IMR-90 (cell line): ENCODE results near the gene PLCH2. TPM values are rescaled to one million over a fixed set of nuclear protein-coding genes. Genes with fewer than 3 reads are reported as not detected.

ENCODE experiments used
- ATAC-seq: fragments of 200-7000 bp; cut with Tn5 transposase; 2 replicates; pipeline ENCODE4 v1.9.1; 2020; ENCODE audit warnings: low read depth, mild to moderate bottlenecking, moderate library complexity
- BruUV-seq: library from RNA; stranded (reverse); fragments of 400-500 nt; replicated peaks from 2 replicates; lab custom pipeline; 2021; lab: Mats Ljungman, UMichigan
- CTCF ChIA-PET: fragments of 300-600 bp; formaldehyde crosslinking; extraction: SDS; loops from one replicate; lab custom pipeline; 2021; ENCODE audit warnings: antibody characterized with exemption; lab: Yijun Ruan, JAX
- POLR2A ChIA-PET: fragments of 300-600 bp; sonication (Branson Sonifier 250); formaldehyde crosslinking; loops from one replicate; lab custom pipeline; 2022; ENCODE audit warnings: antibody characterized with exemption; ENCODE audit not compliant: unreplicated experiment; lab: Charles Lee
- DNase-seq: peaks from one replicate; pipeline ENCODE4 v3.0.0; 2013
- H2AFZ ChIP-seq: replicated peaks from 2 replicates; pipeline ENCODE3; 2013; ENCODE audit warnings: low read length, mild to moderate bottlenecking; ENCODE audit not compliant: poor library complexity
- H2AK5ac ChIP-seq: 2 replicates; pipeline ENCODE4 v1.6.1; 2013; ENCODE audit warnings: low read depth, low read length, inconsistent platforms
- H2AK9ac ChIP-seq: replicated peaks from 2 replicates; pipeline ENCODE3; 2013; ENCODE audit warnings: mild to moderate bottlenecking, low read depth, low read length, moderate library complexity; ENCODE audit not compliant: poor library complexity
- H2BK120ac ChIP-seq: 2 replicates; pipeline ENCODE4 v1.6.1; 2013; ENCODE audit warnings: low read depth, low read length, inconsistent platforms
- H2BK15ac ChIP-seq: 3 replicates; pipeline ENCODE4 v1.6.1; 2013; ENCODE audit warnings: low read depth, low read length, inconsistent platforms
- H2BK20ac ChIP-seq: 2 replicates; pipeline ENCODE4 v1.6.1; 2013; ENCODE audit warnings: low read depth, mild to moderate bottlenecking, inconsistent platforms, low read length, moderate library complexity
- H2BK5ac ChIP-seq: 2 replicates; pipeline ENCODE4 v1.6.1; 2013; ENCODE audit warnings: mild to moderate bottlenecking, low read depth, low read length, inconsistent platforms; ENCODE audit not compliant: poor library complexity, severe bottlenecking
- H3K14ac ChIP-seq: replicated peaks from 2 replicates; pipeline ENCODE4 v1.6.1; 2013; ENCODE audit warnings: low read depth, low read length, inconsistent platforms
- H3K18ac ChIP-seq: 2 replicates; pipeline ENCODE4 v1.6.1; 2013; ENCODE audit warnings: low read depth, low read length, control low read depth
- H3K23ac ChIP-seq: 2 replicates; pipeline ENCODE4 v1.6.1; 2013; ENCODE audit warnings: low read depth, low read length, inconsistent platforms
- H3K27ac ChIP-seq: 2 replicates; pipeline ENCODE4 v1.5.1; 2013; ENCODE audit warnings: mild to moderate bottlenecking, control low read depth, low read length; ENCODE audit not compliant: insufficient read depth
- H3K27me3 ChIP-seq: 2 replicates; pipeline ENCODE4 v1.6.1; 2013; ENCODE audit warnings: low read length; ENCODE audit not compliant: control insufficient read depth, insufficient read depth
- H3K36me3 ChIP-seq: 2 replicates; pipeline ENCODE4 v1.6.1; 2013; ENCODE audit warnings: low read length, mixed read lengths; ENCODE audit not compliant: control insufficient read depth, insufficient read depth
- H3K4ac ChIP-seq: 2 replicates; pipeline ENCODE4 v1.6.1; 2013; ENCODE audit warnings: low read depth, low read length, inconsistent platforms
- H3K4me1 ChIP-seq: 2 replicates; pipeline ENCODE4 v1.6.1; 2013; ENCODE audit warnings: low read length, mixed read lengths; ENCODE audit not compliant: control insufficient read depth, insufficient read depth
- H3K4me2 ChIP-seq: 2 replicates; pipeline ENCODE4 v1.6.1; 2013; ENCODE audit warnings: low read depth, mild to moderate bottlenecking, control low read depth, low read length, moderate library complexity
- H3K4me3 ChIP-seq: 2 replicates; pipeline ENCODE4 v1.5.1; 2013; ENCODE audit warnings: low read depth, mild to moderate bottlenecking, control low read depth, low read length, moderate library complexity; ENCODE audit not compliant: insufficient read depth
- H3K56ac ChIP-seq: 2 replicates; pipeline ENCODE4 v1.6.1; 2013; ENCODE audit warnings: low read length, inconsistent platforms; ENCODE audit not compliant: insufficient read depth; ENCODE audit errors: extremely low read depth
- H3K79me1 ChIP-seq, 2 experiments: 2 replicates each; pipeline ENCODE4 v1.6.1; 2013; ENCODE audit warnings: low read length in 2 of 2, inconsistent platforms in 1 of 2, low read depth in 1 of 2
- H3K9ac ChIP-seq: 2 replicates; pipeline ENCODE4 v1.6.1; 2013; ENCODE audit warnings: low read depth, low read length, control low read depth
- H3K9me1 ChIP-seq: 2 replicates; pipeline ENCODE4 v1.6.1; 2013; ENCODE audit warnings: low read length, inconsistent platforms; ENCODE audit not compliant: insufficient read depth
- H3K9me3 ChIP-seq: 2 replicates; pipeline ENCODE4 v1.6.1; 2013; ENCODE audit warnings: low read length; ENCODE audit not compliant: control insufficient read depth, insufficient read depth
- H4K20me1 ChIP-seq: 2 replicates; pipeline ENCODE4 v1.6.1; 2013; ENCODE audit warnings: low read length, inconsistent platforms; ENCODE audit not compliant: insufficient read depth
- H4K5ac ChIP-seq: 2 replicates; pipeline ENCODE4 v1.6.1; 2013; ENCODE audit warnings: mild to moderate bottlenecking, low read depth, low read length, control low read depth
- H4K8ac ChIP-seq, 2 experiments: 2 replicates each; pipeline ENCODE4 v1.6.1; 2013; ENCODE audit warnings: low read depth in 2 of 2, low read length in 2 of 2, control low read depth in 1 of 2, inconsistent platforms in 1 of 2
- H4K91ac ChIP-seq: 2 replicates; pipeline ENCODE4 v1.6.1; 2013; ENCODE audit warnings: low read depth, low read length, inconsistent platforms; ENCODE audit not compliant: insufficient read depth
- CEBPB ChIP-seq: IDR thresholded peaks from 2 replicates; pipeline ENCODE4 v1.6.1; 2012; ENCODE audit warnings: low read depth, low read length, improper control_type of control experiment
- CTCF ChIP-seq: conservative IDR thresholded peaks from 2 replicates; pipeline ENCODE4 v1.5.1; 2012; ENCODE audit warnings: mild to moderate bottlenecking, low read depth, low read length, improper control_type of control experiment
- NFE2L2 ChIP-seq: fragments of 150-350 bp; IDR thresholded peaks from 2 replicates; pipeline ENCODE4 v1.6.1; 2016; ENCODE audit warnings: low read depth, mild to moderate bottlenecking, low read length
- POLR2A ChIP-seq: IDR thresholded peaks from 2 replicates; pipeline ENCODE4 v1.6.1; 2012; ENCODE audit warnings: mild to moderate bottlenecking, low read depth, low read length
- RAD21 ChIP-seq: IDR thresholded peaks from 2 replicates; pipeline ENCODE4 v1.6.1; 2012; ENCODE audit warnings: low read length, improper control_type of control experiment
- WGBS, 2 experiments: methylation state at CpG; one replicate each; pipeline versions ENCODE4 v1.1.5 to v1.1.7; 2013; ENCODE audit warnings: missing lambda C conversion rate in 2 of 2; ENCODE audit not compliant: insufficient read length in 1 of 2; ENCODE audit errors: extremely low coverage in 2 of 2; 5-methylcytosine and 5-hydroxymethylcytosine counted together
- dilution Hi-C: fragments of 300-500 bp; cut with HindIII; formaldehyde crosslinking; loops from one replicate; pipeline ENCODE4 v1.14.3; 2018; ENCODE audit warnings: low sequenced_read_pairs; ENCODE audit not compliant: unreplicated experiment
- in situ Hi-C: fragments of 300-500 bp; cut with MboI; formaldehyde crosslinking; loops from 3 replicates; pipeline ENCODE4 v1.14.3; 2019; ENCODE audit warnings: low sequenced_read_pairs, inconsistent platforms, mixed read lengths
- intact Hi-C: fragments of 100-400 bp; cut with micrococcal nuclease; formaldehyde crosslinking; loops from 2 replicates; pipeline ENCODE4 v1.10.0; 2022
- polyA plus RNA-seq, 3 experiments: library from polyadenylated mRNA; depleted of rRNA; stranded (reverse); fragments of >200 nt; gene quantifications; 2 replicates each; pipeline ENCODE4 v1.2.3, GENCODE V29; 2012; ENCODE audit warnings: low replicate concordance in 1 of 3
- total RNA-seq: library from RNA; depleted of rRNA; stranded (reverse); fragments of >200 nt; gene quantifications from 2 replicates; pipeline ENCODE4 v1.2.3, GENCODE V29; 2012
- TF ChIP-seq, protein P1 (sequence below): fragments of 150-350 bp; IDR thresholded peaks from 2 replicates; pipeline ENCODE4 v1.6.1; 2017; ENCODE audit warnings: mild to moderate bottlenecking, antibody characterized with exemption, low read length, low read depth

Gene PLCH2
- total and polyA plus RNA-seq, 2 of the 4 experiments (the other 2 are of a cell fraction), result 0.18 to 1.9 TPM

- H4K91ac ChIP-seq, result no peak overlapping the region
- no peaks in the 10 kb centered on the region for H3K4me1 ChIP-seq
- H3K14ac ChIP-seq, result no peak overlapping the region
- H3K9ac ChIP-seq, result no peak overlapping the region
- 81% methylated on average over 14 of the region's 18 CpGs; no CpG with 5 or more reads in 1 of the 2 experiments for WGBS, 2 experiments
- H3K27me3 ChIP-seq, result peaks cover 15% of the 10 kb centered on the region
- ATAC-seq (no peak), DNase-seq (no peak)
- TF ChIP-seq POLR2A, result no peak
- no peak for TF ChIP-seq NFE2L2
- no peak for TF ChIP-seq CTCF
- TF ChIP-seq, protein P1, sequence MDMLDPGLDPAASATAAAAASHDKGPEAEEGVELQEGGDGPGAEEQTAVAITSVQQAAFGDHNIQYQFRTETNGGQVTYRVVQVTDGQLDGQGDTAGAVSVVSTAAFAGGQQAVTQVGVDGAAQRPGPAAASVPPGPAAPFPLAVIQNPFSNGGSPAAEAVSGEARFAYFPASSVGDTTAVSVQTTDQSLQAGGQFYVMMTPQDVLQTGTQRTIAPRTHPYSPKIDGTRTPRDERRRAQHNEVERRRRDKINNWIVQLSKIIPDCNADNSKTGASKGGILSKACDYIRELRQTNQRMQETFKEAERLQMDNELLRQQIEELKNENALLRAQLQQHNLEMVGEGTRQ, result no peak
- TF ChIP-seq CEBPB, result no peak
- no peak for TF ChIP-seq RAD21
- H2AK5ac ChIP-seq, result no peak overlapping the region
- POLR2A ChIA-PET, result no interaction called here
- no peak overlapping the region for H3K56ac ChIP-seq
- H3K9me3 ChIP-seq, result no peaks in the 10 kb centered on the region
- no peak overlapping the region for H2BK15ac ChIP-seq
- H2BK5ac ChIP-seq, result no peak overlapping the region
- no peaks in the 10 kb centered on the region for H3K36me3 ChIP-seq
- CTCF ChIA-PET, result interaction anchor here (0.7 kb wide), 1 partner anchor 843 kb away, joined by 3 read pairs; no protein-coding TSS in a partner anchor
- H3K18ac ChIP-seq, result no peak overlapping the region
- no peak overlapping the region for H3K4ac ChIP-seq
- H3K27ac ChIP-seq, result no peak overlapping the region
- H4K8ac ChIP-seq, result no peak overlapping the region
- H4K20me1 ChIP-seq, result no peaks in the 10 kb centered on the region
- H3K23ac ChIP-seq, result no peak overlapping the region
- no peaks in the 10 kb centered on the region for H3K9me1 ChIP-seq
- H3K4me2 ChIP-seq, result no peak overlapping the region
- no peak overlapping the region for H4K5ac ChIP-seq
- no peak overlapping the region for H2AK9ac ChIP-seq
- in situ Hi-C loops, result no loop called here
- no peaks in the 10 kb centered on the region for H3K79me1 ChIP-seq
- BruUV-seq, result no TSS peak
- H3K4me3 ChIP-seq, result no peak overlapping the region
- intact Hi-C loops, result loop anchor here (1.0 kb wide), 1 partner anchor 88 kb away; no protein-coding TSS in a partner anchor
- no peak overlapping the region for H2BK120ac ChIP-seq
- dilution Hi-C loops, result no loop called here
- no peak overlapping the region for H2BK20ac ChIP-seq
- H2AFZ ChIP-seq, result no peak overlapping the region
Observed at GRCh38 chr1:2458687-2459086, 17.4 kb upstream of the PLCH2 start.
